AG09309 (cell line): ENCODE data around the gene PKN3.

Source experiments
- DNase-seq: peaks from one replicate; pipeline ENCODE4 v3.0.0-alpha.2; 2010; ENCODE audit warnings: low read depth
- H3K4me3 ChIP-seq: 2 replicates; pipeline ENCODE4 v1.5.1; 2011; ENCODE audit warnings: mild to moderate bottlenecking, low read depth, low read length, moderate library complexity; ENCODE audit not compliant: control insufficient read depth
- TF ChIP-seq, protein P1 (sequence below): IDR thresholded peaks from 2 replicates; pipeline ENCODE4 v1.5.1; 2011; ENCODE audit warnings: mild to moderate bottlenecking, low read depth, low read length, inconsistent platforms; ENCODE audit not compliant: insufficient read depth, control insufficient read depth; ENCODE audit errors: missing control alignments

The PKN3 gene

DNA sequence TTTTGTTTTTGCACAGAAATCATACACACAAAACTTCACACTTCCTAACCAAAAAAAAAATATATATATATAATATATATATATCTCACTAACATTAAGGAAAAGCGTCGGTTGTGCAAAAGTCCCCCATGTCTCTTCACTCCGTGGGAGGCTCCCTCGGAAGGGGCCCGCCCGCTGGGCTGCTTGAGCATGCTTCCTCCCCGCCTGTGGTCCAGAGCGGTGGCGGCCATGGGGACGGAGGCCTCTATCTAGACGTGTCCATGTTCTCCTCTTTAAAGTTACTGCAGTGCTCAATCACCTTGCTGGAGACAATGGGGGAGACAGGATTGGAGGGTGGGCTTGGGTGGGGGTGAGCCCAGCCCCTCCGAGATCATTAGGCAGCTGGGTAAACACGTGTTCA, 28.8 kb downstream of the PKN3 start:
- TF ChIP-seq, protein P1, sequence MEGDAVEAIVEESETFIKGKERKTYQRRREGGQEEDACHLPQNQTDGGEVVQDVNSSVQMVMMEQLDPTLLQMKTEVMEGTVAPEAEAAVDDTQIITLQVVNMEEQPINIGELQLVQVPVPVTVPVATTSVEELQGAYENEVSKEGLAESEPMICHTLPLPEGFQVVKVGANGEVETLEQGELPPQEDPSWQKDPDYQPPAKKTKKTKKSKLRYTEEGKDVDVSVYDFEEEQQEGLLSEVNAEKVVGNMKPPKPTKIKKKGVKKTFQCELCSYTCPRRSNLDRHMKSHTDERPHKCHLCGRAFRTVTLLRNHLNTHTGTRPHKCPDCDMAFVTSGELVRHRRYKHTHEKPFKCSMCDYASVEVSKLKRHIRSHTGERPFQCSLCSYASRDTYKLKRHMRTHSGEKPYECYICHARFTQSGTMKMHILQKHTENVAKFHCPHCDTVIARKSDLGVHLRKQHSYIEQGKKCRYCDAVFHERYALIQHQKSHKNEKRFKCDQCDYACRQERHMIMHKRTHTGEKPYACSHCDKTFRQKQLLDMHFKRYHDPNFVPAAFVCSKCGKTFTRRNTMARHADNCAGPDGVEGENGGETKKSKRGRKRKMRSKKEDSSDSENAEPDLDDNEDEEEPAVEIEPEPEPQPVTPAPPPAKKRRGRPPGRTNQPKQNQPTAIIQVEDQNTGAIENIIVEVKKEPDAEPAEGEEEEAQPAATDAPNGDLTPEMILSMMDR, result no peak
- H3K4me3 ChIP-seq, result no peak overlapping the region
- DNase-seq, result no peak

GRCh38 chr9:128731691-128732090, 29.4 kb downstream of the PKN3 start:
- no peak overlapping the region for H3K4me3 ChIP-seq
- TF ChIP-seq, protein P1, result no peak
- DNase-seq, result no peak

DNA sequence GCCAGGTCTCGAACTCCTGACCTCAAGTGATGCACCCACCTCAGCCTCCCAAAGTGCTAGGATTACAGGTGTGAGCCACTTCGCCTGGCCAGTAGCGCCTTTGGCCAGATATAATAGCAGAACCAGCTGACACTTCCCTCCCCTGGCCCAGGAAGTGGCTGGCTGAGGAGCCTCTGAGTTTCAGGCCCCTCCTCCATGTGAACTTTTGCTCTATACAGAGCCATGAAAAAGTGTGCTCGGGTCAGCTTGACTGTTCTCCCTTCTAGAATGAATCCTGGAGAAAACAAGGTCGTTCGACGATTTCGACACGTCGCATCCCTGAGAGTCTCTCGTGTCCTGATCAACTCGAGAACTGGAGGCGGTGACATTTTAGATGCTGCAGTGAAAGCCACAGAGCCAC, 30.3 kb downstream of the PKN3 start:
- DNase-seq, result no peak
- TF ChIP-seq, protein P1, result no peak
- H3K4me3 ChIP-seq, result no peak overlapping the region

GRCh38 chr9:128733256-128733655, 31.0 kb downstream of the PKN3 start:
- DNase-seq, result peak; percentile 28
- TF ChIP-seq, protein P1, result peak; percentile 84
- no peak overlapping the region for H3K4me3 ChIP-seq

GRCh38 chr9:128735373-128735772, 33.1 kb downstream of the PKN3 start:
- no peak for DNase-seq
- no peak overlapping the region for H3K4me3 ChIP-seq
- TF ChIP-seq, protein P1, result no peak

DNA sequence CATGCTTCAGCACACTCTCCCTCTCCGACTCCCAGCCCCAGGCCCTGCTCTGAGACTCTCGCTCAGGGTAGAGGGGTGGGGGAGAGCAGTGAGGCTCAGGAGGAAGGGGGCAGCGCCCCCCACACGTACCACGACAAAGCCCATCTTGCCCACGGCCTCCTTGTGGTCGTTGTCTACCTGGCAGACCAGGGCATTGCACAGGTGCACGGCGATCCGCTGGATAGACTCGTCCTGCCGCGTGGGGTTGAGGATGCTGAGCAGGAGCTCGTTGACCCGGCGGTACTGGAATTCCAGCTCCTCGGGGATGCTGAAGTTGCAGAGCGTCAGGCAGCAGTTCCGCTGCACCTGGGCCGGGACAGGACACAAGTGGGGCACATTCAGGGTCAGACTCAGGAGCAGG, 40.1 kb downstream of the PKN3 start:
- no peak overlapping the region for H3K4me3 ChIP-seq
- no peak for DNase-seq
- TF ChIP-seq, protein P1, result no peak

DNA sequence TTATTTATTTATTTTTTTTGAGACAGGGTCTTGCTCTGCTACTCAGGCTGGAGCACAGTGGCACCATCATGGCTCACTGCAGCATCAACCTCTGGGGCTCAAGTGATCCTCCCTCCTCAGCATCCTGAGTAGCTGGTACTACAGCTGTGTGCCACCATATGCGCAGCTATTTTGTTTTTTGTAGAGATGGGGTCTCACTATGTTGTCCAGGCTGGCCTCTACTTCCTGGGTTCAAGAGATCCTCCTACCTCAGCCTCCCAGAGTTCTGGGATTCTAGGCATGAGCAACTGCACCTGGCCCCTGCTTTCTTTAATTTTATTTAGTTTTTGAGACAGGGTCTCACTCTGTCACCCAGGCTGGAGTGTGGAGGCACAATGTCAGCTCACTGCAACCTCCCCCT, 41.1 kb downstream of the PKN3 start:
- no peak for DNase-seq
- TF ChIP-seq, protein P1, result no peak
- H3K4me3 ChIP-seq, result no peak overlapping the region
